Left ventricle myocardium inferior (tissue), 1 donor: ENCODE data around the gene KRT82. TPM values are rescaled to one million over a fixed set of nuclear protein-coding genes. Genes with fewer than 3 reads are reported as not detected.

ENCODE experiments used
- DNase-seq: peaks from one replicate; pipeline ENCODE4 v3.0.0-alpha.2; 2020
- H3K27ac ChIP-seq: fragments of 200-600 bp; replicated peaks from 2 replicates; pipeline ENCODE4 v1.8.0; 2021
- H3K27me3 ChIP-seq: fragments of 200-600 bp; 2 replicates; pipeline ENCODE4 v1.8.0; 2021; ENCODE audit warnings: low read depth
- H3K36me3 ChIP-seq: fragments of 200-600 bp; 2 replicates; pipeline ENCODE4 v1.8.0; 2021
- H3K4me1 ChIP-seq: fragments of 200-600 bp; 2 replicates; pipeline ENCODE4 v1.8.0; 2021
- H3K4me3 ChIP-seq: fragments of 200-600 bp; 2 replicates; pipeline ENCODE4 v1.8.0; 2021; ENCODE audit warnings: mild to moderate bottlenecking, moderate library complexity
- H3K9me3 ChIP-seq: fragments of 200-600 bp; replicated peaks from 2 replicates; pipeline ENCODE4 v1.8.0; 2021
- CTCF ChIP-seq: fragments of 200-600 bp; IDR thresholded peaks from 2 replicates; pipeline ENCODE4 v1.8.0; 2021; ENCODE audit warnings: antibody characterized with exemption, mild to moderate bottlenecking, borderline replicate concordance
- intact Hi-C: fragments of 100-400 bp; cut with micrococcal nuclease; formaldehyde crosslinking; loops from one replicate; pipeline ENCODE4 v1.11.0; 2022
- total RNA-seq: library from RNA; stranded (reverse); fragmentation: NEBNext Ultra II Directional; extraction: Animal tissue kit (Norgen Biotek cat#: 25700); gene quantifications from one replicate; pipeline ENCODE4 v1.2.1, GENCODE V29; 2021
- donor health status: DM: no; HTN: yes; CAD: no; lungs with severe emphysema.

The KRT82 gene
- total RNA-seq, 1 donor from 2014 or later, result not detected

GRCh38 chr12:52394836-52395405 is 11.2 kb downstream of the KRT82 start:
- H3K4me1 ChIP-seq, result peaks cover 12% of the 10 kb centered on the region
- no peak for DNase-seq
- intact Hi-C loops, result no loop called here
- H3K36me3 ChIP-seq, result no peaks in the 10 kb centered on the region
- no peak overlapping the region for H3K4me3 ChIP-seq
- H3K27me3 ChIP-seq, result peaks cover 50% of the 10 kb centered on the region
- no peak for TF ChIP-seq CTCF
- H3K27ac ChIP-seq, result no peak overlapping the region
- H3K9me3 ChIP-seq, result no peaks in the 10 kb centered on the region

- peaks cover 12% of the 10 kb centered on the region for H3K4me1 ChIP-seq
- intact Hi-C loops, result no loop called here
- DNase-seq, result no peak
- H3K27me3 ChIP-seq, result peaks cover 41% of the 10 kb centered on the region
- H3K9me3 ChIP-seq, result no peaks in the 10 kb centered on the region
- no peak for TF ChIP-seq CTCF
- H3K27ac ChIP-seq, result no peak overlapping the region
- no peaks in the 10 kb centered on the region for H3K36me3 ChIP-seq
- H3K4me3 ChIP-seq, result no peak overlapping the region
Measured at GRCh38 chr12:52392465-52393007, 13.6 kb downstream of the KRT82 start.

GRCh38 chr12:52391618-52392002 is 14.5 kb downstream of the KRT82 start:
- TF ChIP-seq CTCF, result no peak
- peaks cover 12% of the 10 kb centered on the region for H3K4me1 ChIP-seq
- peak overlapping the region; percentile 12 for H3K27ac ChIP-seq
- peak; percentile 78 for DNase-seq
- H3K9me3 ChIP-seq, result no peaks in the 10 kb centered on the region
- H3K27me3 ChIP-seq, result peaks cover 32% of the 10 kb centered on the region
- intact Hi-C loops, result no loop called here
- no peak overlapping the region for H3K4me3 ChIP-seq
- no peaks in the 10 kb centered on the region for H3K36me3 ChIP-seq

- no peaks in the 10 kb centered on the region for H3K9me3 ChIP-seq
- H3K36me3 ChIP-seq, result no peaks in the 10 kb centered on the region
- DNase-seq, result no peak
- peaks cover 12% of the 10 kb centered on the region for H3K4me1 ChIP-seq
- H3K4me3 ChIP-seq, result no peak overlapping the region
- peaks cover 33% of the 10 kb centered on the region for H3K27me3 ChIP-seq
- TF ChIP-seq CTCF, result peak; percentile 53
- intact Hi-C loops, result no loop called here
- peak overlapping the region; percentile 12 for H3K27ac ChIP-seq
Measured at GRCh38 chr12:52390739-52391617, 15.2 kb downstream of the KRT82 start.

- no peak for TF ChIP-seq CTCF
- Histone ChIP-seq H3K4me3 (no peak overlapping the region), H3K4me1 (peaks cover 12% of the 10 kb centered on the region), H3K27ac (no peak overlapping the region), H3K27me3 (peaks cover 30% of the 10 kb centered on the region), H3K9me3 (no peaks in the 10 kb centered on the region), H3K36me3 (no peaks in the 10 kb centered on the region)
- DNase-seq, result no peak
- intact Hi-C loops, result no loop called here
Measured at GRCh38 chr12:52389313-52390207, 16.6 kb downstream of the KRT82 start.
